AG08396 (cell line): Measurements from ENCODE around the gene NPB.

ENCODE experiments used
- DNase-seq: peaks from one replicate; pipeline ENCODE4 v3.0.0; 2012; ENCODE audit warnings: low spot score, mixed read lengths

NPB gene

DNA sequence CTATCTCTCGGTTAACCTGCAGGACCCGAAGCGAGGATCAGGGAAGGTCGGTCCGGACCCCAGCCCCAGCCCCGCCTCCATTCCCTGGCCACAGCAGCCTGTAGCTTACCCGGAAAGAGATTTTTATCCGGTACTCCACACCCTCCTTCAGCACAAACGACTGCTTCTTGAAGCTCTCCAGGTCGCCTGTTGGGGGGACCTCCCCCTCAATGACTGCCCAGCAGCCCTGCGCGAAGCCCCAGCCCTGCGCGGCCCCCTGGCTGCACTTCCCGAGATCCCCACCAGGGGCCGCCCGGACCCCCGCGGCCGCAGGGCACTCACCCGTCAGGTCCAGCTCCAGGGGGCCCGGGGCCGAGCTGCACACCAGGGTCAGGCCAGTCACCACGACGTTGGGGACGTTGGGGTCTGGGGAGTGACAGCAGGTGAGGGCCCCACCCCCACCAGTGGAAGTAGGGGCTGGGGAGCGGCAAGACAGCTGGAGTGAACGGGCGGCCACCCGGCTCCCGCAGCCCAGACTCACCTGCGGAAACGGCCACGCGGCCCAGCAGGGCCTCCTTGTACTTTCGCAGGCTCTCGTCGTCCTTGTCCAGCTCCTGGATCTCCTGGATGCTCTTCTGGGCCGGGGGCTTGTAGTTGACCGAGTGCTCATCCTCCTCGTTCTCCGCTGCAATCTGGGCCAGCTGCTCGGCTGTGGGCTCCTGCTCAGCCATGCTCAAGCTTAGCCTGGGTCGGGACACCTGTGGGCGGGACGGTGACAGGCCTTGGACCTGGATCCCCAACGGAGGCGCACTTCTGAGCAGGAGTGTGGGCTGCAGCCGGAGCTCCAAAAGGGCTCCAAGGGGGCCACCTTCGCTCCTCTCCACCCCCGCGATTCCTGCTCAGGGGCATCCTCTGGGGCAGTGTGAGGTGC lies 32.6 kb upstream of the NPB start:
- DNase-seq, result peak; percentile 76

DNA sequence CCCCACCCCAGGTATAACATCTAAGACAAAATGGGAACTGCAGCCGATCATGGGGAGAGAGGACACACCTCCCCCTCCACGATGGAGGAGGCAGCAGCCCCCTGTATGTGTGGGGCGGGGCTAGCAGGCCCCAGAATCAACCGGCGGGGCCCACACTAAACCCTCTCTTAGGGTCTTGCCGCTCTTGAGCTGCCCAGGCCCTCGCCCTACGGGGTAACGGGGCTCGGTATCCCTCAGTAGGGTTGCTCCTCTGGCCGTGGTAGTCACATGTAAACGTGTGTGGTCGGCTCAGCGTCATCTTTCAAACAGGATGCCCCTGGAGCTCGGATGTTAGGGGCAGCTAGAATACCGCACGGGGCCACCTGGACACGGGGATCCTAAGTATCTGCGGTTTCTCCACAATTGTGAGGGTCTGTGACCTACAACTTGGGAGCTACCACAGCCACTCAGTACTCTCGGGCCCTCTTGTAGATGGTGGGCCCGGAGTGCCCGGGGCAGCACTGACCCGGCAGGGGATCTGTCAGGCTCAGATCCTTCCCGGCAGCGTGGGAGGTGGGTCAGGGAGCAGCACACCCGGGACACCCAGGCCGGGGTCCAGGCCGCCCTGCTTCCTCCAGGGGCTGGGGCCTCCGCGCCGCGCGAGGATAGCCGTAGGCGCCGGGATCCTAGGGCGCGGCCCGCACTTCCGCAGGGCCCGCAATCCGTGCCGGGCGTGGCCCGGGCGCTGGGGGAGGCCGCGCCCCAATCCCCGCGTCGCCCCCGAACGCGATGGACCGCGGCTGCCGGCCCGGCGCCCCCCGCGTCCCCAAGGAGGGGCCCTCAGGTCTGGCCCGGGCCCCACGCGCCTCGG lies 31.7 kb upstream of the NPB start:
- peak; percentile 64 for DNase-seq

DNA sequence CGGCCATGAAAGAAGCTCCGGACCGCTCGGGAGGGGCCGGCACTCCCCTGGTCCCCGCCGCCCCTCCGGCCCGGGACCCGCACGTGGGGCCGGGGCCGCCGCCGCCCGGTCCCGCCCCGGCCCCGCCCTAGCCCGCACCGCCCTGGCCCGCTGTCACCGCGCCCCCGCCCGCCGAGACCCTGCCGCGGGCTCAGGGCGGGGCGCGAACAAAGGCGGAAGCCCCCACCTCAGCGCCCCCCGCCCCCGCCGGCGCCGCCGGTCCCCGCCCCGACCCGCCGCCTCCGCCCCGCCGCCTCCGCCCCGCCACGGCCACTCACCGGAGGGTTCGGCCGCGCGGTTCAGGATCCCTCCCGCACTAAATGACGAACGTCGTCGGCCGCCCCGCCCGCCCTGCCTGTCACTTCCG lies 31.1 kb upstream of the NPB start, which contains the start of gene ARHGDIA:
ARHGDIA (minus strand) TSS at position 357 of the 406 bp plus-strand sequence. CDS start 1,407 bp downstream, outside the sequence.
- DNase-seq, result no peak

DNA sequence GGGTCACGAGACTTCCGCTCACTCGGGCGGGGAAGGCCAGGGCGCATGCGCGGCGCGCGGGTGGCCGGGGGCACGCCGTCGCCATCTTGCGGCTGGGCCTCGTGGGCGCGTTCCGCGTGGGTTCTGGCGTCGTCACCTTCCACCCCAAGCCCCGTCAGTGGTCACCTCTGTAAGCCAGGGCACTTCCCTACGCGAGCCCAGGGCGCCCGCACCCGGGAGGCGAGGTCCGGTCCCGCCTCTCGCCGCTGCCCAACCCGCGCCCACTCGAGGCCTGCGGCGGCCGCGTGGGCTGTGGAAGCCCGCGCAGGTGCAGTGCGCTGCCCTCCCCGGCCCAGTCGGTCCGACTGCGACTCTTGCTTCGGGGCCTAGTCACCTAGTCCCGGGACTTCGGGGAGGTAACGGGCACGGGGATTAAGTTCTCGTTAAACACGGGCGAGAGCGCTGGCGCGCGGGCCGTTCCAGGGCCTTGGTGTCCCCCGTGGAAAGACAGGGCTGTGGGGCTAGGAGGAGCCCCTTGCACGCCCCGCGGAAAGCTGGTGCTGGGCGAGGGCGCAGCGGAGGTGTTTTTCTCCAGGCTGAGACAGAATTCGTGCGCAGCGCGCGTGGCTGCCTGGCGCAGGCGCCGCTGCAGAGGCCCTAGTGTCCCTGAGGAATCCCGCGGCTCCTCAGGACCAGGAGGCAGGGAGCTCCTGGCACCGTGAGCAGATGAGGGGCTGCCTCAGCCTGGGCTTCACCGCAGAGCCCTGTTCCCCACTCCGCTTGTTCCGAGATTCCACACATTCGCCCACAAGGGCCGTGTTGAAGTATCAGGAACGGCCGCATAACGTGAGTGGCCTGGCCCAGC lies 30.4 kb upstream of the NPB start:
- DNase-seq, result peak; percentile 99

- DNase-seq, result no peak
Observed at GRCh38 chr17:81877569-81877968, 24.5 kb upstream of the NPB start.

- no peak for DNase-seq
Observed at GRCh38 chr17:81878294-81878693, 23.7 kb upstream of the NPB start.

GRCh38 chr17:81879121-81879520 lies 22.9 kb upstream of the NPB start:
- DNase-seq, result no peak

DNA sequence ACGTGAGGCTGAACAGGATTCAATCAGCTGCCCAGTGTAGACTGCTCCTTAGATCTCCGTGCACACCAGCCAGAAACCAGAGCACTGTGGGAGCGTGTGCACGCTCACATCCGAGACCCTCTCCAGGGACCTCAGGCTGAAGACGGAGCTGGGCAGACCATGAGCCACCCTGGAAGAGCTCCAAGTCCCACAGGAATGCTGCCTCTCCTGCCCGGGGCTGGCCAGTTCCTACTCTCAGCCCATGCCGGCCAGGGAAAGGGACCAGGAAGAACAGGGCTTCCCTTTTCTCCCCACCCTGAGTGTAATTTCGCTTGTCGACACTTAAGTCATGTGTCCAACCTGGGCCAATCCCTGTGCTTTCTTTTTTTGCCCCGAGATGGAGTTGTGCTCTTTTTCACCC lies 17.5 kb upstream of the NPB start:
- DNase-seq, result no peak

DNA sequence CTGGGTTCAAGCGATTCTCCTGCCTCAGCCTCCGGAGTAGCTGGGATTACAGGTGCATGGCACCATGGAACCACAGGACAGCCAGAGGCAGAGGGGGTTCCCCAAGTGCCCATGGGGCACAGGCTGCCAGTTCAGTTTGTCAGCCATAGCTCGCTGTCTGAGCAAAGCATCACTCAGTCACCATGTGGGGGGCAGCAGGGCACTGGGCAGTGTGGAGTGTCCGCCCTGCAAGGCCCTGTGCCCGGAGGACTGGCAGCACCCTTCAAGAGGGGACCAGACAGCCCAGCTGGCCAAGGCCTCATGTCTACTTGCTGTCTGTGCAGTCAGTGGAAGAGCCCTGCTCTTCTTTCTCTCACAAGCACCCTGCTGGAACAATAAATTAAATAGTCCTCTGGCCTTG lies 17.1 kb upstream of the NPB start:
- no peak for DNase-seq

DNA sequence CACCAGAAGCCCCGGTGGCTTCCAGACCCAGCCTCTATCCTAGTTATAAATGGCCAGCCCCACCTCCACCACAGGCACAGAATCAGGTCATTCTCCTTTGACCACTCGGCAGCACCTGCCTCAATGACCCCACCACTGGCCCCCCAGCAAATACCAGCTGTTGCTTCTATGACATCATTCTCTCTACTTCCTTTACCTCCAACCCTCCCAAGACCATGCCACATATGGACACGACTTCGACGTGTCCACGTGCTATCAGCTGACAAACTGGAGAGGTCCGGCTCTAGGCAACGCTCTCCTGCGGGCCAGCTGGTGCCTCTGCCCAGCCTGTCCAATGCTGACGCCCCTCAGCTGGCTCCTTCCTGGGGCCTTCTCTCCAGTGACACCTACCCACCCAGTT lies 16.6 kb upstream of the NPB start:
- DNase-seq, result no peak

- DNase-seq, result peak; percentile 47
Observed at GRCh38 chr17:81885869-81886548, 16.0 kb upstream of the NPB start.

GRCh38 chr17:81888105-81888987 lies 13.7 kb upstream of the NPB start:
- DNase-seq, result no peak

GRCh38 chr17:81888988-81889595 lies 12.9 kb upstream of the NPB start:
- no peak for DNase-seq

DNA sequence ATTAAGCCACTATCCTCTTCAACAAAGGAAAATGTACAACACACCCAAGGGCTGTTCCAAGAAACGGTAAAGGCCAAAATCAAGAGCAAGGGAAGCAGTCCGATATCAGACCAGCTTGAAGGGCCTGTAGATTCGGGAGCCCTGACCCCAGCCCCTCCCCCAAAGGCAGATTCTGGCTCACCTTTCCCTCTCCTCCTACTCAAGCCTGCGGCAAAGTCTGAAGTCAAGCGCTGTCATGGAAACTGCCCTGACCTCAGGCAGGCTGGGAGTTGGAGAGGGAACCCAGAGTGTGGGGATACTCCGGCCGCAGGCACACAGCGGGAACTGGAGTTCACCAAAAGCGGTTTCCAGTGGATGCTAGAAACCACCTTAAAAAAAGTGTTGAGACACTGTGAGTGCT lies 12.4 kb upstream of the NPB start:
- DNase-seq, result no peak

- no peak for DNase-seq
Observed at GRCh38 chr17:81890447-81891302, 11.4 kb upstream of the NPB start.

DNA sequence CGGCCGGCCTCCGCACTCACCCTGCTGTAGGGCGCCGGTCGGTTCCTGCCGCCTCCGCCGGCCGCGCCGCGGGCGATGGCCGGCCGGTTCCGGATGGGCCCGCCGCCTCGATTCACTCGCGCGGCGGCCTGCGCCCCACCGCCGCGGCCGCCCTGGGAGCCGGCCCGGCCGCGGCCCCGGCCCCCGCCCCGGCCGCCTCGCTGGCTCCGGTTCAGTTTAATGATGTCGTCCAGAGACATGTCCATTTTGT lies 10.8 kb upstream of the NPB start:
- no peak for DNase-seq

DNA sequence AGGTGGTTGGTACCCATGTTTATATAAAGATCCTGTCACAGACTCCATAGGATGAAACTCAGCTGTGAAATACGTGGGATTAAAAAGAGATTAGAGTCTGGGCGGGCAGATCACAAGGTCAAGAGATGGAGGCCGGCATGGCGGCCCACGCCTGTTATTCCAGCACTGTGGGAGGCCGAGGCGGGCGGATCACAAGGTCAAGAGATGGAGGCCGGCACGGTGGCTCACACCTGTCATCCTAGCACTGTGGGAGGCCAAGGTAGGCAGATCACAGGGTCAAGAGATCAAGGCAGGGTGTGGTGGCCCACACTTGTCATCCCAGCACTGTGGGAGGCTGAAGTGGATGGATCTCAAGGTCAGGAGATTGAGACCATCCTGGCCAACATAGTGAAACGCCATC lies 6.6 kb upstream of the NPB start:
- DNase-seq, result no peak

DNA sequence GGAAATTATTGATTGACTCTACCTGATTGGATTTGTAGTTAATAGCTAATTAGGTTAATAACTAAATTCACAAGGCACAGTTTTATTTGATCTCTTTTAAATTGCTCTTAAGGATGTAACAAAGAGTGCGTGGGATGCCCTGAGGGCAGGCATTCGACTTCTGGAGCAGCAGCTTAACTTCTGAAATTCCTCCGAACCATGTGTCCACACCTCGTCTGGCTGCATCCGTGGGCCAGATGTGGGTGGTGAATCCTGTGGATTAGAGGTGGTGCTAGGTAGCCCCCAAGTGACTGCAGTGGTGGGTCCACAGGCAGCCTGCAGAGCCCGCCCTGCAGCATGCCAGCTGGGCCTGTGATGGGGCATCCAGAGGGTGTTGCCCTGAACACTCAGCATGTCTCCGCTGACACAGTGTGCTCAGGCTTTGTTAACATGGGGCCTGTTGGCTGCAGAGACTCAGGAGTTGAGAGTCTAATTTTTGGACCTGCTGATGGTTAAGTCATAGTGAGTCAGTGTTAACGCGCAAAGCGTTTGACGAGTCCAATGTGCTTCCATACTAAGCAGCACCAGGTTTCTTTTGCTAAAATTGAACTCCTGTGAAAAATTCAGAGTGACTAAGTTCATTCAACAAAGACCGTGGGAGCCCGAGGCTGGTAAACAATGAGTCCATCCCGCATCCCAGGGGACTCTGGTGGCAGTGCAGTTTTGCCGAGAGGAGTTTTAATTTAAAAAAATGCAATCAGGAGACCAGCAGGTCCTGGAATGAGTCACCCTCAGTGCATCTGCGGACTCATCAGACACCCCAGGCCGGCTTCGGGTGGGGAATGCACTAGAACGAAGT lies 3.8 kb upstream of the NPB start:
- no peak for DNase-seq
